HFFc6 (cell line): Measurements from ENCODE around the gene CMTR2. TPM values are rescaled to one million over a fixed set of nuclear protein-coding genes. Genes with fewer than 3 reads are reported as not detected.

Experiments
- DNase-seq: peaks from one replicate; pipeline ENCODE4 v3.0.0-alpha.2; 2018
- H3K27ac Mint-ChIP-seq: 2 replicates; pipeline ENCODE4 v1.8.0; 2020; ENCODE audit warnings: mild to moderate bottlenecking, mixed read lengths
- H3K27me3 Mint-ChIP-seq: 2 replicates; pipeline ENCODE4 v1.8.0; 2021; ENCODE audit warnings: mild to moderate bottlenecking, moderate library complexity, mixed read lengths; ENCODE audit not compliant: insufficient read depth
- H3K36me3 Mint-ChIP-seq: 2 replicates; pipeline ENCODE4 v1.8.0; 2021; ENCODE audit warnings: low read depth, mixed read lengths
- H3K4me1 Mint-ChIP-seq: 2 replicates; pipeline ENCODE4 v1.8.0; 2020; ENCODE audit warnings: low read depth, mixed read lengths
- H3K4me3 Mint-ChIP-seq: 2 replicates; pipeline ENCODE4 v1.8.0; 2020; ENCODE audit warnings: mild to moderate bottlenecking, moderate library complexity, mixed read lengths
- H3K9me3 Mint-ChIP-seq: 2 replicates; pipeline ENCODE4 v1.8.0; 2020; ENCODE audit warnings: mild to moderate bottlenecking, mixed read lengths
- CTCF ChIP-seq: fragments of 200-600 bp; sonication (generic); IDR thresholded peaks from 2 replicates; pipeline ENCODE4 v1.5.0; 2021; ENCODE audit warnings: antibody characterized with exemption, mild to moderate bottlenecking
- total RNA-seq, 6 experiments: library from RNA; stranded (reverse); fragmentation: NEBNext Ultra II Directional; extraction: Animal tissue kit (Norgen Biotek cat#: 25700); gene quantifications; 2 replicates in 1 of 6; 3 replicates in 5 of 6; pipeline ENCODE4 v1.2.3, GENCODE V29; 2021

CMTR2 gene
- total RNA-seq, 6 experiments from 2014 or later, result 12.2 to 15.6 (median 14.8) TPM

- DNase-seq, result no peak
- H3K27me3 Mint-ChIP-seq, result peaks cover 10% of the 10 kb centered on the region
- H3K4me1 Mint-ChIP-seq, result no peaks in the 10 kb centered on the region
- no peaks in the 10 kb centered on the region for H3K9me3 Mint-ChIP-seq
- no peaks in the 10 kb centered on the region for H3K36me3 Mint-ChIP-seq
- H3K4me3 Mint-ChIP-seq, result no peak overlapping the region
- H3K27ac Mint-ChIP-seq, result no peak overlapping the region
- TF ChIP-seq CTCF, result no peak
Observed at GRCh38 chr16:71244521-71244920, 44.7 kb downstream of the CMTR2 start.

- Mint-ChIP-seq H3K4me1 (no peaks in the 10 kb centered on the region), H3K27me3 (peaks cover 10% of the 10 kb centered on the region), H3K4me3 (no peak overlapping the region), H3K27ac (no peak overlapping the region), H3K9me3 (no peaks in the 10 kb centered on the region), H3K36me3 (no peaks in the 10 kb centered on the region)
- DNase-seq, result no peak
- no peak for TF ChIP-seq CTCF
Observed at GRCh38 chr16:71242601-71243000, 46.6 kb downstream of the CMTR2 start.

GRCh38 chr16:71242036-71242435, 47.2 kb downstream of the CMTR2 start:
- Mint-ChIP-seq H3K4me1 (no peaks in the 10 kb centered on the region), H3K27ac (no peak overlapping the region), H3K4me3 (no peak overlapping the region), H3K27me3 (peaks cover 10% of the 10 kb centered on the region), H3K36me3 (no peaks in the 10 kb centered on the region), H3K9me3 (no peaks in the 10 kb centered on the region)
- DNase-seq, result no peak
- no peak for TF ChIP-seq CTCF

Other genes with a start within 250 kb of the CMTR2 start
- gene HYDIN, start 58.7 kb downstream of the CMTR2 start, total RNA-seq, result under 1 TPM in 1 of 6 experiments, not detected in 5; 0.05 TPM
- 1 to 10 TPM in 1 of 6 experiments, under 1 TPM in 2, not detected in 3; 0.14 to 1.1 (median 0.70) TPM for gene CALB2, start 69.3 kb upstream of the CMTR2 start, total RNA-seq
- gene TLE7, start 152.7 kb upstream of the CMTR2 start, total RNA-seq, result not detected
- gene ZNF23, start 172.8 kb upstream of the CMTR2 start, total RNA-seq, result 10 to 100 TPM; 12.8 to 16.3 (median 14.5) TPM
- gene ZNF19, start 199.9 kb upstream of the CMTR2 start, total RNA-seq, result 1 to 10 TPM; 1.1 to 2.0 (median 1.6) TPM
- not detected for gene CHST4, start 237.0 kb upstream of the CMTR2 start, total RNA-seq